HEK293 (cell line): ENCODE results near the gene HOXA3.
A peak's percentile ranks its signal among the peaks of the same experiment; 100 is the strongest.

ENCODE experiments used
- ZFP3 ChIP-seq: fragments of 450-650 bp; formaldehyde crosslinking; IDR thresholded peaks from 2 replicates; pipeline ENCODE4 v1.5.1; 2016; ENCODE audit warnings: low read depth, missing biosample characterization, missing genetic modification characterization
- ZNF169 ChIP-seq: fragments of 450-650 bp; formaldehyde crosslinking; IDR thresholded peaks from 2 replicates; pipeline ENCODE4 v1.5.1; 2016; ENCODE audit warnings: missing biosample characterization, missing genetic modification characterization
- ZNF274 ChIP-seq, 2 experiments: fragments of 200-500 bp in 1 of 2; fragments of 450-650 bp in 1 of 2; sonication (Bioruptor generic) in 1 of 2; formaldehyde crosslinking in 1 of 2; IDR thresholded peaks; 2 replicates each; pipeline versions ENCODE4 v1.5.1 to v1.6.1; 2014 to 2016; ENCODE audit warnings: borderline replicate concordance in 1 of 2, inconsistent platforms in 1 of 2, low read length in 1 of 2, missing biosample characterization in 1 of 2, missing genetic modification characterization in 1 of 2
- ZNF391 ChIP-seq: fragments of 450-650 bp; formaldehyde crosslinking; IDR thresholded peaks from 2 replicates; pipeline ENCODE4 v1.5.1; 2016; ENCODE audit warnings: low read depth, missing biosample characterization, missing genetic modification characterization, borderline replicate concordance
- ZNF629 ChIP-seq: fragments of 450-650 bp; formaldehyde crosslinking; IDR thresholded peaks from 2 replicates; pipeline ENCODE4 v1.5.1; 2017; ENCODE audit warnings: missing biosample characterization, missing genetic modification characterization
- ZNF791 ChIP-seq: fragments of 450-650 bp; formaldehyde crosslinking; IDR thresholded peaks from 2 replicates; pipeline ENCODE4 v1.5.1; 2016; ENCODE audit warnings: missing biosample characterization, missing genetic modification characterization
- TF ChIP-seq, protein P1 (sequence below): fragments of 450-650 bp; IDR thresholded peaks from 2 replicates; pipeline ENCODE4 v1.5.1; 2018; ENCODE audit warnings: missing biosample characterization, missing genetic modification characterization
- TF ChIP-seq, protein P2 (sequence below): fragments of 450-650 bp; formaldehyde crosslinking; IDR thresholded peaks from 2 replicates; pipeline ENCODE4 v1.5.1; 2016; ENCODE audit warnings: missing biosample characterization, missing genetic modification characterization
- TF ChIP-seq, protein P3 (sequence below): fragments of 450-650 bp; formaldehyde crosslinking; IDR thresholded peaks from 2 replicates; pipeline ENCODE4 v1.5.1; 2017; ENCODE audit warnings: missing biosample characterization, missing genetic modification characterization
- TF ChIP-seq, protein P4 (sequence below): fragments of 450-650 bp; formaldehyde crosslinking; IDR thresholded peaks from 2 replicates; pipeline ENCODE4 v1.5.1; 2017; ENCODE audit warnings: missing biosample characterization, missing genetic modification characterization
- TF ChIP-seq, protein P5 (sequence below): fragments of 450-650 bp; formaldehyde crosslinking; IDR thresholded peaks from 2 replicates; pipeline ENCODE4 v1.5.1; 2016; ENCODE audit warnings: missing biosample characterization, missing genetic modification characterization

DNA sequence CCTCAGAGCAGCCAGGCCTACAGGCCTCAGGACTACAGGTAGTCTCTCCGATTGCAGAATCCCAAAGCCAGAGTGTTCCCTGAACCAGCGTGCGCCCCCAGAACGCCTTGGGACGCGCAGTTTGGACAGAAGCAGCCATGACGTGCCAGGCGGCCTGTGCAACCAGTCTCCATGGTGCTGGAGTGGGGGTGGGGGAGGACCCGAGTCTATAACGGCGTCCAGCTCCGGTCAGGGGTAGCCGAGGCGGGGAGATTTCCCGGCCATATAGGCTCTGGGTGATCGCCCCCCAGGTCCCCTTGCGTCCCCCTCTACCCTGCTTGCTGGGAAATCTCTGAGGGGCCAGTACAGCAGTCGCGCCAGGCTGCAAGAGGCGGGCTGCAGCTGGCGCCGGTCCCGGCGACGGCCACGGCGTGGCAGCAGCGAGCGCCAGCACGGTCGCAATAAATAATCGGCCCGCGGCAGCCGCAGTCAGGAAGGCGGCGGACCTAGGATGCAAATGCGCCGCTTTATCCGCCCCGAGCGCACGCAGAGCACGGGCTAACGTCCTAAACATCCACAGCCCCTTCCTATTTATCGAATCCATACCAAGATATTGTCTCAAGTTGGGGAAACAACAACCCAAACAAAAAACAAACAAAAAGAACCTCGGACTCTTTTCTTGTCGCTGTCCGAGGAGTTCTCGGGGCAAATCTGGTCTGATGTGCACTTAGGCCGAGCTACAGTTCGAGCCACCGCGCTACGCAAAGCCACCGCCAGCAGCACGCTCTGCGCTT, 1.6 kb downstream of the HOXA3 start:
- TF ChIP-seq ZNF391 (peak; percentile 73; the same call in 1 of the 2 replicates), ZNF629 (tag by site-specific recombination) (peak; percentile 52; the same call in 1 of the 2 replicates), ZNF274 (IDR thresholded peaks at IDR 0.05; ENCODE audit: low read length) (no peak), ZNF274 (tag by site-specific recombination; IDR thresholded peaks at IDR 0.05; ENCODE audit: borderline replicate concordance) (no peak), ZNF791 (tag by site-specific recombination) (no peak), ZFP3 (no peak), ZNF169 (tag by site-specific recombination) (no peak)
- TF ChIP-seq, protein P1, sequence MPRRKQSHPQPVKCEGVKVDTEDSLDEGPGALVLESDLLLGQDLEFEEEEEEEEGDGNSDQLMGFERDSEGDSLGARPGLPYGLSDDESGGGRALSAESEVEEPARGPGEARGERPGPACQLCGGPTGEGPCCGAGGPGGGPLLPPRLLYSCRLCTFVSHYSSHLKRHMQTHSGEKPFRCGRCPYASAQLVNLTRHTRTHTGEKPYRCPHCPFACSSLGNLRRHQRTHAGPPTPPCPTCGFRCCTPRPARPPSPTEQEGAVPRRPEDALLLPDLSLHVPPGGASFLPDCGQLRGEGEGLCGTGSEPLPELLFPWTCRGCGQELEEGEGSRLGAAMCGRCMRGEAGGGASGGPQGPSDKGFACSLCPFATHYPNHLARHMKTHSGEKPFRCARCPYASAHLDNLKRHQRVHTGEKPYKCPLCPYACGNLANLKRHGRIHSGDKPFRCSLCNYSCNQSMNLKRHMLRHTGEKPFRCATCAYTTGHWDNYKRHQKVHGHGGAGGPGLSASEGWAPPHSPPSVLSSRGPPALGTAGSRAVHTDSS (tag by site-specific recombination) = no peak
- TF ChIP-seq, protein P2, sequence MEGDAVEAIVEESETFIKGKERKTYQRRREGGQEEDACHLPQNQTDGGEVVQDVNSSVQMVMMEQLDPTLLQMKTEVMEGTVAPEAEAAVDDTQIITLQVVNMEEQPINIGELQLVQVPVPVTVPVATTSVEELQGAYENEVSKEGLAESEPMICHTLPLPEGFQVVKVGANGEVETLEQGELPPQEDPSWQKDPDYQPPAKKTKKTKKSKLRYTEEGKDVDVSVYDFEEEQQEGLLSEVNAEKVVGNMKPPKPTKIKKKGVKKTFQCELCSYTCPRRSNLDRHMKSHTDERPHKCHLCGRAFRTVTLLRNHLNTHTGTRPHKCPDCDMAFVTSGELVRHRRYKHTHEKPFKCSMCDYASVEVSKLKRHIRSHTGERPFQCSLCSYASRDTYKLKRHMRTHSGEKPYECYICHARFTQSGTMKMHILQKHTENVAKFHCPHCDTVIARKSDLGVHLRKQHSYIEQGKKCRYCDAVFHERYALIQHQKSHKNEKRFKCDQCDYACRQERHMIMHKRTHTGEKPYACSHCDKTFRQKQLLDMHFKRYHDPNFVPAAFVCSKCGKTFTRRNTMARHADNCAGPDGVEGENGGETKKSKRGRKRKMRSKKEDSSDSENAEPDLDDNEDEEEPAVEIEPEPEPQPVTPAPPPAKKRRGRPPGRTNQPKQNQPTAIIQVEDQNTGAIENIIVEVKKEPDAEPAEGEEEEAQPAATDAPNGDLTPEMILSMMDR (tag by site-specific recombination) = peak; percentile 87
- TF ChIP-seq, protein P3, sequence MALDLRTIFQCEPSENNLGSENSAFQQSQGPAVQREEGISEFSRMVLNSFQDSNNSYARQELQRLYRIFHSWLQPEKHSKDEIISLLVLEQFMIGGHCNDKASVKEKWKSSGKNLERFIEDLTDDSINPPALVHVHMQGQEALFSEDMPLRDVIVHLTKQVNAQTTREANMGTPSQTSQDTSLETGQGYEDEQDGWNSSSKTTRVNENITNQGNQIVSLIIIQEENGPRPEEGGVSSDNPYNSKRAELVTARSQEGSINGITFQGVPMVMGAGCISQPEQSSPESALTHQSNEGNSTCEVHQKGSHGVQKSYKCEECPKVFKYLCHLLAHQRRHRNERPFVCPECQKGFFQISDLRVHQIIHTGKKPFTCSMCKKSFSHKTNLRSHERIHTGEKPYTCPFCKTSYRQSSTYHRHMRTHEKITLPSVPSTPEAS (tag by site-specific recombination) = no peak
- TF ChIP-seq, protein P4, sequence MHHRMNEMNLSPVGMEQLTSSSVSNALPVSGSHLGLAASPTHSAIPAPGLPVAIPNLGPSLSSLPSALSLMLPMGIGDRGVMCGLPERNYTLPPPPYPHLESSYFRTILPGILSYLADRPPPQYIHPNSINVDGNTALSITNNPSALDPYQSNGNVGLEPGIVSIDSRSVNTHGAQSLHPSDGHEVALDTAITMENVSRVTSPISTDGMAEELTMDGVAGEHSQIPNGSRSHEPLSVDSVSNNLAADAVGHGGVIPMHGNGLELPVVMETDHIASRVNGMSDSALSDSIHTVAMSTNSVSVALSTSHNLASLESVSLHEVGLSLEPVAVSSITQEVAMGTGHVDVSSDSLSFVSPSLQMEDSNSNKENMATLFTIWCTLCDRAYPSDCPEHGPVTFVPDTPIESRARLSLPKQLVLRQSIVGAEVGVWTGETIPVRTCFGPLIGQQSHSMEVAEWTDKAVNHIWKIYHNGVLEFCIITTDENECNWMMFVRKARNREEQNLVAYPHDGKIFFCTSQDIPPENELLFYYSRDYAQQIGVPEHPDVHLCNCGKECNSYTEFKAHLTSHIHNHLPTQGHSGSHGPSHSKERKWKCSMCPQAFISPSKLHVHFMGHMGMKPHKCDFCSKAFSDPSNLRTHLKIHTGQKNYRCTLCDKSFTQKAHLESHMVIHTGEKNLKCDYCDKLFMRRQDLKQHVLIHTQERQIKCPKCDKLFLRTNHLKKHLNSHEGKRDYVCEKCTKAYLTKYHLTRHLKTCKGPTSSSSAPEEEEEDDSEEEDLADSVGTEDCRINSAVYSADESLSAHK (tag by site-specific recombination) = no peak
- TF ChIP-seq, protein P5, sequence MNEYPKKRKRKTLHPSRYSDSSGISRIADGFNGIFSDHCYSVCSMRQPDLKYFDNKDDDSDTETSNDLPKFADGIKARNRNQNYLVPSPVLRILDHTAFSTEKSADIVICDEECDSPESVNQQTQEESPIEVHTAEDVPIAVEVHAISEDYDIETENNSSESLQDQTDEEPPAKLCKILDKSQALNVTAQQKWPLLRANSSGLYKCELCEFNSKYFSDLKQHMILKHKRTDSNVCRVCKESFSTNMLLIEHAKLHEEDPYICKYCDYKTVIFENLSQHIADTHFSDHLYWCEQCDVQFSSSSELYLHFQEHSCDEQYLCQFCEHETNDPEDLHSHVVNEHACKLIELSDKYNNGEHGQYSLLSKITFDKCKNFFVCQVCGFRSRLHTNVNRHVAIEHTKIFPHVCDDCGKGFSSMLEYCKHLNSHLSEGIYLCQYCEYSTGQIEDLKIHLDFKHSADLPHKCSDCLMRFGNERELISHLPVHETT (tag by site-specific recombination) = no peak
